AG09309 (cell line): ENCODE measurements around the gene CACNG8.

Experiments
- DNase-seq: peaks from one replicate; pipeline ENCODE4 v3.0.0-alpha.2; 2010; ENCODE audit warnings: low read depth
- H3K4me3 ChIP-seq: 2 replicates; pipeline ENCODE4 v1.5.1; 2011; ENCODE audit warnings: mild to moderate bottlenecking, low read depth, low read length, moderate library complexity; ENCODE audit not compliant: control insufficient read depth
- CTCF ChIP-seq: IDR thresholded peaks from 2 replicates; pipeline ENCODE4 v1.5.1; 2011; ENCODE audit warnings: mild to moderate bottlenecking, low read depth, low read length, inconsistent platforms; ENCODE audit not compliant: insufficient read depth, control insufficient read depth; ENCODE audit errors: missing control alignments

CACNG8 gene

DNA sequence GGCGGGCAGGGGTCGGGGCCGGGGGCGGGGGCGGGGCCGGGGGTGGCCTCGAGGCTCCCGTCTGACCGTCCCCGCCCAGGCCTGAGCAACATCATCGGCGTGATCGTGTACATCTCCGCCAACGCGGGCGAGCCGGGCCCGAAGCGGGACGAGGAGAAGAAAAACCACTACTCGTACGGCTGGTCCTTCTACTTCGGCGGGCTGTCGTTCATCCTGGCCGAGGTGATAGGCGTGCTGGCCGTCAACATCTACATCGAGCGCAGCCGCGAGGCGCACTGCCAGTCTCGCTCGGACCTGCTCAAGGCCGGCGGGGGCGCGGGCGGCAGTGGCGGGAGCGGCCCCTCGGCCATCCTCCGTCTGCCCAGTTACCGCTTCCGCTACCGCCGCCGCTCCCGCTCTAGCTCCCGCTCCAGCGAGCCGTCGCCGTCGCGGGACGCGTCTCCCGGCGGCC is 19.3 kb downstream of the CACNG8 start:
- no peak for TF ChIP-seq CTCF
- DNase-seq, result no peak
- H3K4me3 ChIP-seq, result no peak overlapping the region

GRCh38 chr19:53982611-53983010 is 19.9 kb downstream of the CACNG8 start:
- TF ChIP-seq CTCF, result no peak
- no peak overlapping the region for H3K4me3 ChIP-seq
- no peak for DNase-seq

DNA sequence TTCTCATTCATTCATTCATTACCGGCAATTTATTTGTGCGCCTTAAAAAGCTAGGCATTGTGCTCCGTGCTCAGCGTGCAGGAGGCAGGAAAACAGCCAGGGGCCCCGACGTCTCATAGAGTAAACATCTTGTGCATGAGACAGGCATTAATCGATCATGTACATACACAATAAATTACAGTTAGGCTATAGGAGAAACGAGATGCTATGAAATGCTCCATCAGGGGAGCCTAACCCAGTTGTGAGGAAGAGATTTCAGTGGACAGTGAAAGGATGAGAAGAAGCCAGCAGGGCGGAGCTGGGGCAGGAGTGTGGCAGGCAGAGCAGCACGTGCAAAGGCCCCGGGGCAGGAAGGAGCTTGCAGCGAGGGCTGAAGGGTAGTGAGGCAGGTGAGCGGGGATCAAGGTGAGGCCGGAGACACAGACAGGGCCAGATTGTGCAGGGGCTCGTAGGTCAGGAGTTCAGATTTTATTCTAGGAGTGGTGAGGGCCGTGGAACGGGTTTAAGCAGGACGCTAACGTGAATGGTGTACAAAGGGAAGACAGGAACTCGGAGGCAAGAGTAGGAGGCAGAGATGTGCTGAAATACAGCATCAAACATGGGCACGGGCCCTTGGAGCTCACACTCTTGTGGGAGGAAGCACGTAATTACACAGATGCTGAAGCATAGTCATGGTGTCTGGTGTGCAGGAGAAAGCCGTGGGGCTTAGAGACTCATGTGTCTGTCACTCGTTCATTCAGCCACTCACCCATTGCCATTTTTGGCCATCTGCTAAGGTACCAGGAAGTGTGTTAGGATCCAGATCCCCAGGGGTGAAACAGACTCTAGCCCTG is 20.9 kb downstream of the CACNG8 start:
- TF ChIP-seq CTCF, result no peak
- H3K4me3 ChIP-seq, result no peak overlapping the region
- no peak for DNase-seq

GRCh38 chr19:53985863-53986262 is 23.1 kb downstream of the CACNG8 start:
- no peak for TF ChIP-seq CTCF

DNA sequence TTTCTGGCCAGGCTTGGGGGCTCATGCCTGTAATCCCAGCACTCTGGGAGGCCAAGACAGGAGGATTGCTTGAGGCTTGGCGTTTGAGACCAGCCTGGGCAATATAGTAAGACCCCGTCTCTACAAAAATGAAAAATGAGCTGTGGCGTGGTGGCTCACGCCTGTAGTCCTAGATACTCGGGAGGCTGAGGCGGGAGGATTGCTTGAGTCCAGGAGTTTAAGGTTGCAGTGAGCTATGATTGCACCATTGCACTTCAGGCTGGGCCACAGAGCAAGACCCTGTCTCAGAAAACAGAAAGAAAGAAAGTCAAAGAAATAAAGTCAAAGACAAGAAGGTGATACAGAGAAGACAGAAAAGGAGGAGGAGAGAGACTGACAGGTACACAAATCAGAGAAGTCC is 26.2 kb downstream of the CACNG8 start:
- no peak for DNase-seq
- no peak for TF ChIP-seq CTCF

More at GRCh38 chr19:53985863-53986262, 23.1 kb downstream of the CACNG8 start:
- H3K4me3 ChIP-seq, result no peak overlapping the region
- no peak for DNase-seq

GRCh38 chr19:53989600-53990533 is 27.1 kb downstream of the CACNG8 start:
- H3K4me3 ChIP-seq, result no peak overlapping the region
- no peak for DNase-seq
- TF ChIP-seq CTCF, result no peak

More for the DNA sequence above, 26.2 kb downstream of the CACNG8 start:
- no peak overlapping the region for H3K4me3 ChIP-seq
